SIG-M5 treated with dmso at 0.1 percent for 504 hours (cell line): ENCODE results near the gene QPRT.
"Not testable (repeated sequence)": the region's sequence is repeated elsewhere in the genome, so short reads cannot be mapped to it uniquely, and the experiment has no call there.

Experiments used
- DNase-seq: peaks from one replicate; lab custom pipeline; 2025; ENCODE audit not compliant: unreplicated experiment; lab: John Stamatoyannopoulos, UW

The QPRT gene

GRCh38 chr16:29717113-29717512 is 38.1 kb downstream of the QPRT start:
- DNase-seq, result no peak

GRCh38 chr16:29719063-29719462 is 40.1 kb downstream of the QPRT start:
- DNase-seq, result no peak

GRCh38 chr16:29720703-29721102 is 41.7 kb downstream of the QPRT start:
- DNase-seq, result no peak

GRCh38 chr16:29721167-29721879 is 42.3 kb downstream of the QPRT start:
- peak; percentile 59 for DNase-seq

- DNase-seq, result no peak
These were observed 47.9 kb downstream of the QPRT start for GRCh38 chr16:29726845-29727377.

GRCh38 chr16:29727452-29727851 is 48.5 kb downstream of the QPRT start:
- DNase-seq, result no peak

GRCh38 chr16:29729116-29729521 is 50.1 kb downstream of the QPRT start:
- peak; percentile 27 for DNase-seq

GRCh38 chr16:29730649-29731048 is 51.7 kb downstream of the QPRT start:
- no peak for DNase-seq

GRCh38 chr16:29731768-29732601 is 53.0 kb downstream of the QPRT start:
- DNase-seq, result not testable (repeated sequence)

- DNase-seq, result no peak
These were observed 55.8 kb downstream of the QPRT start for GRCh38 chr16:29734786-29735185.

- DNase-seq, result no peak
These were observed 57.1 kb downstream of the QPRT start for GRCh38 chr16:29736112-29736511.

GRCh38 chr16:29736764-29737163 is 57.8 kb downstream of the QPRT start:
- DNase-seq, result no peak

- DNase-seq, result no peak
These were observed 58.7 kb downstream of the QPRT start for GRCh38 chr16:29737713-29738112.

GRCh38 chr16:29738514-29738913 is 59.5 kb downstream of the QPRT start:
- DNase-seq, result peak; percentile 34

GRCh38 chr16:29739927-29740629 is 61.1 kb downstream of the QPRT start:
- DNase-seq, result not testable (repeated sequence)

- not testable (repeated sequence) for DNase-seq
These were observed 61.6 kb downstream of the QPRT start for GRCh38 chr16:29740630-29741015.

GRCh38 chr16:29742683-29743275 is 63.8 kb downstream of the QPRT start:
- DNase-seq, result no peak

- DNase-seq, result no peak
These were observed 64.5 kb downstream of the QPRT start for GRCh38 chr16:29743475-29743826.

- DNase-seq, result no peak
These were observed 65.0 kb downstream of the QPRT start for GRCh38 chr16:29743827-29744531.

GRCh38 chr16:29744541-29745101 is 65.6 kb downstream of the QPRT start:
- DNase-seq, result peak; percentile 59
